Smooth muscle cell of the brain vasculature (primary cell): ENCODE measurements around the gene CABLES2.
A peak's percentile ranks its signal among the peaks of the same experiment; 100 is the strongest.
"Not testable (repeated sequence)": the region's sequence is repeated elsewhere in the genome, so short reads cannot be mapped to it uniquely, and the experiment has no call there.

Experiments
- DNase-seq: peaks from one replicate; pipeline ENCODE4 v3.0.0-alpha.2; 2012; ENCODE audit warnings: low read depth, low spot score

The CABLES2 gene

DNA sequence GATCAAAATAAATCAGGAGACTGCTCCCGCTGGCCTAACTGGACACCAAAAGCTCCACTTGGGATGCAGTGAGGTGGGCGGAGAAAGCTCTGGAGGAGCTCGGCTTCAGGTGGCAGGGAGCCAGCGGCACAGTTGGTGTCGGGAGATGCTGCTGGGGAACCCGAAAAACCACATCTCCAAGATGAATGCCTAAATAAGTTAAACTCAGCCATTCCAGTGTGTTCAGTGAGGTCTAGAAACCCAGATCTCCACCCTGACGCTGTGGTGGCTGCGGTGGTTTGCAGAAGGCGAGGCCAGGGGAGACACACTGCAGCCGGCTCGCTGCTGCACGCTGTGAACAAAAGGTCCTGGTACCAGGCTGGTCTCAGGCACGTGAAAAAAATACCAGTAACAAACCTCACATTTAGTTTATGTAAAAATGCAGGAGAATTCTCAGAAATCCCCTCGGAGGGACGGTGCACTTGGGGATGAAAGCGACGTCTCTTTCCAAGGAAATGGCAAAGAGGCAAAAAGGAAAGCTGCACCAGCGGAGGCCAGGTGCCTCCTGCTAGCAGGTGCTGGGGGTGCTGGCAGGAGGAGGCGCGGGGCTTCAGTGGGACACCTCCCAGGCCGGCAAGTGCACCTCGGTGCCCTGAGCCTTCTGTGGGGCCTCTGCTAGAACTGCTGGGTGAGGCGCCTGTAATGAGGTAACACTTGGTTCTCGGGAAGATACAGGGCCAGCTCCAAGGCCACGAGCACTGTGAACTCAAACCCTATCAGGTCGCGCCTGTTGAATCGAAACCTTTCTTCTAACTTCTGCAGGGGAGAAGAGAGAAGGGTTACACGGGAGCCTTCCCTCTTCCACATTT is 16.5 kb downstream of the CABLES2 start:
- no peak for DNase-seq

DNA sequence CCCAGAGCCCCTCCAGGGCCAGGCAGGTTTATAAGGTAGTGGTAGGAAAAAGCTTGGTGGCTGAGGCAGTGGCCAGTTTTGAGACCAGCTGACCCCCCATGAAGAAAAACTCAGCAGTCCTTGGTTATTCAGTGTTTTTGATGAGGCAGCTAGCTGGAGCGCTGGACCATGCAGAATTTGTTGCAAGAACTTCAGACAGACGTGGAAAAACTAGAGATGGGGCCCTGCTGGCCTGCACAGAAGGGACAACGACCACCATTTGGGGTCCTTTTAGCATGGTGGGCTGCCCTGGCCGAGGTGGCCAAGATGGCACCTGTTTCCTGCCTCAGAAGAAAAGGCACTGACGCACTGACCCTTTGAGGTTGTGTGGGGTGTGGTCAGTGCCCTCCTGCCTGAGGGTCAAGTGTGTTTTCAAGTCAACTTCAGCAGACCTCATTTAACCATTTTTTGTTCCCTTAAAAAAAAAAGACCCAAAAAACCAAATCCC is 17.4 kb downstream of the CABLES2 start:
- no peak for DNase-seq

DNA sequence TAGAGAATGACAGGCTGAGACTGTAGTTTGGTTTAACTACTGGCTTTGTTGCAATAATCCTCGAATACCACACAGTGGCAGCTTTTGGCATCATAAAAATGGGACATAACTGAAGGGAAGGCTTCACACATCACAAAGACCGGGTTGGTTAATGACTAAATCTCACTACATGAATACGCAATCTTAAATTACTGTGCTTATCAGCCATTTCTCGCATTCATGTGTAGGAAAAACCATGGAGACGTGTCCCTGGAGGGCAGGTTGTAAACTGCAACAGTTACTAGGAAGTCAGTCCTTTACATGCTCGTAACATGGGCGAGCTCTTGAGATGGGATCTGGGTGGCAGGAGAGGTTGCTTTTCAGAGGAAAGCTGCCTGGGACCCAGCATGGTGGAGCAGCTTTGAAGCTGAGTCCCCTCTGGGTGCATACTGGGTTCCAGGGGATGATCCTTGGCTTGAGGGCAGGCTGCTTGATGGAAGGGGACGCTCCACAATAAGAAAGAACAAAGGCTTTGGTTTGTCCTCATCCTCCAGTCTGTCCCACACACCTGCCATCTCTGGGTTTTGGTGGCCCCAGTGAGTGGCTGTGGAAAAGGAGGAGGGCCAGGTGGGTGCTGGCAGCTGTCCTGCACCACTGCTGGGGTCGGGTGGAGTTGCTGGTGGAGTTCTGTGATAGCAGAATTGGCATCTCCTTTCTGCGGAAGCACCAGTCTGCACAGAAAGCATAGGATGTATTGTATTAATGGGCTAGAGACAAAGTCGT is 18.1 kb downstream of the CABLES2 start:
- no peak for DNase-seq

DNA sequence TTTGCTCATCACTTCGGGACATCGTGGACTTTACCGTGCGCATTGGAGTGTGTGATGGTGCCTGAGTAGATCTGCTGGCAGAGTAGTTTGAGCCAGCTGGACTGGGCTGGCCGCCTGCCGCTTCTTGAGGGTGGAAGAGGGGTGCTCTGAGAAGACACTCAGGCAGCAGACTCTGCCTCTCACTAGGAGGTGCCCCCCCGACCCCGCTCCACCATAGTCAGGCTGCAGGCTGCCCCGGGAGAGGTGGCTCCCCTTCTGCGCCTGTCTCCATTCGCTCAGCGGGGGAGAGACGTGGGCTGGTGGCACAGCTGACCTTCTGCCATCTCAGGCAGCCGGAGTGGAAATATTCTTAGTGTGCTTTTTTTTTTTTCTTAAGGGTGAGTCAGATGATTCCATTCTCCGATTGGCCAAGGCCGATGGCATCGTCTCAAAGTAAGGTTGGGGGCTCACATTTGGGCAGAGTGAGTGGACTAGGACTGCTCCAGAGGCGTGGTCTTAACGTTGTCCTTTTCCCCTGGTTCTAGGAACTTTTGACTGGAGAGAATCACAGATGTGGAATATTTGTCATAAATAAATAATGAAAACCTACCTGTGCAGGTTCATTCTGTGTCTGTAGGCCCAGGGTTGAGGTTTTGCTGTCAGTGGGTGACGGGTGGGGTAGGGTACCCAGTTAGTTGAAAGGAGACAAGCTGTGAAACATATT is 19.0 kb downstream of the CABLES2 start:
- no peak for DNase-seq

DNA sequence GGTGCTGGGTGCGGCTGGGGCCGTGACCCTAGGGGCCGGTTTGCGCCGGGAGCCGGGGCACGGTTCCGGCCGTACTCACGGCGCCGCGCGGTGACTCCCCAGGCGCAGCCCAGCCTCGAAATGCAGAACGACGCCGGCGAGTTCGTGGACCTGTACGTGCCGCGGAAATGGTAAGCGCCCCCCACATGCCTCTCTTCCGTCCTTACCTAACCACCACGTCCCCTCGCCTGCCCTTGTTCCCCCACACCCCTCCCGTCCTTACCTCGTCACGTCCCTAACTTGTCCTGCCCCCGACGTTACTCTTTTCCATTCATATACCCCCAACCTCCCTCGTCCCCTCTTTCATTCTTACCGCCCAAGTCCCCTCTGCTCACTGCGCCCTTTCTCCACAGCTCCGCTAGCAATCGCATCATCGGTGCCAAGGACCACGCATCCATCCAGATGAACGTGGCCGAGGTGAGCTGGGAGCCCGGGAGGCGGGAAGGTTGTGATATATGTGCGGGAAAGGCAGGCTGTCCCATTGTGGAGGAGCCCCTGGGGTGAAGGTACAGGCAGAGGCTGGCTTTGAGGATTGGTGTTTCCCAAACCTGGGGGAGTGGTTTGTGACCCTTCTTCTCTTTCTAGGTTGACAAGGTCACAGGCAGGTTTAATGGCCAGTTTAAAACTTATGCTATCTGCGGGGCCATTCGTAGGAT is 19.7 kb downstream of the CABLES2 start:
- no peak for DNase-seq

DNA sequence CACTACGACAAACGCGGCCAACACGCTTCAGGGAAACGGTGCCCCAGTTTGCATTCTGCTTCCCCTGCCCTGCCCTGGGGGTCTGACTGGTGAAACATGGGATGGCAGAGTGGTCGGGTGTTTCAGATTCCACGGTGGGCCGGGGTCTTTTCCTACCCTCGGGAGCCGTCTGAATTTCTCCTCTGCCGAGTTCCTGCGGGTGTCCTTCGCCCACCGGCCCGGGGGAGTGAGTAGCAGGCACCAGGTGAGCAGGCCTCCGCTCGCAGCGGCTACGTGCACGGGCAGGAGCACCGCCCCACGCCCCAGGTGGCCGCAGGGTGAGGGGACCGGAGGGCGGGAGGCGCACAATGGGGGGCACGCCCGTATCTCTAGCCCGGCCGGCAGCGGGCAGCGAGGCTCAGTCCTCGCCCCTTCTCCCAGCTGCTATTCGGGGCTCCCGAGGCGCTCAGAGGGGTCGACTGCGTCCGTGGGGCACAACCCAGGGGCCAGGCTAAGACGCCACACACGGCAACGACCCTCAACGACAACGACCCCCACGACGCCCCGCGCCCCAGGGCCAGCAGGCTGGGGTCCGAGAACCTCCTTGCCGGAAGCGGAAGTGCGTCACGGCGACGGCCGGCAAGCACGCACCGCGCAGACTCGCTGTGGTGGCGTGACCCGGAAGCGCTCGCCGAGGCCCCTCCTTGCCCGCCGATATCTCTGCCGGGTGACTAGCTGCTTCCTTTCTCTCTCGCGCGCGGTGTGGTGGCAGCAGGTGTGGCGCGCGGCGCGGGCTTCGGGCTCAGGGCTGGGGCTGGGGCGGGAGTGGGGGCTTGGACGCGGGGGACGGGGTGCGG is 20.5 kb downstream of the CABLES2 start, which contains the start of gene RPS21:
TSS of gene RPS21 (plus strand) at position 721 of the 836 bp plus-strand sequence. CDS start 236 bp downstream, outside the sequence.
- peak; percentile 69 for DNase-seq

DNA sequence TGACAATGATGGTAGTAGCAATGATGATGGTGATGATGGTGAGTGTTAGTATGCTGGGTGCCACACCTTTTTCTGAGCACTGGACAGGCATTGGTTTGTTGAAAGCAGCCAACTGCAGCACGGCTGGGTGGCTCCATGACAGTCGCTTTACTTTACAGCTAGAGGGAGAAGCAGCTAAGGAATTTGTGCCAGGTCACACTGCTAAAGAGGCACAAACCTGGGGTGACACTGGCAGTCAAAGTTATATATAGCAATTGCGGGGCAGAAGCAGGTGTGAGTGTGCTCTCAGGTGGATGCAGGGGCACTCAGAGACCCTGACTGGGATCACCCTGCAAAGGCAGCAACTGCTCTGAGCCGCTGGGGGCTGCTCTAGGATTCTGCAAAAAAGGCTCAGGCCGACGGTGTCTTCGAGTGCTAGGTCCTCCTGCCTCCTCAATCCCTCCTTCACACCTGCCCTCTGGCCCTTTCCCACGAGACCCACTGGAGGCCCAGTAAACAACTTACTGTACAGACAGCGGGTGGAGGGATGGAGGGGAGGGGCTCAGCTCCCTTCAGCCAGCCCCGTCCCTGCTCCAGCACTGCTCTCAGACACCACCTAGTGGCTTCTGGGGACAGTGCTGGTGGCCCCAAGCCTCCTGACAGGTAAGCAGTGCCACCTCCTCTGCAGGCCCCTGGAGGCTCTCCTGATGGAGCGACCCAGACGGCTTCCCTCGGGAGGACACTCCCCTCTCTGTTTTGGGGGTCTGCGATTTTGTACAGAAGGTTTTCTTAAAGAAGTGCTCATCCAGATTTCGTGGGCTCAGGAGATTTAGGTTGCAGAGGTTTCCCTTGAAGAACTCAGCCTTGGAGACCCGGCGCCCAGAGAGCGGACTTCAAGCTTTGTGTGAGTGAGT is 24.5 kb downstream of the CABLES2 start:
- no peak for DNase-seq

DNA sequence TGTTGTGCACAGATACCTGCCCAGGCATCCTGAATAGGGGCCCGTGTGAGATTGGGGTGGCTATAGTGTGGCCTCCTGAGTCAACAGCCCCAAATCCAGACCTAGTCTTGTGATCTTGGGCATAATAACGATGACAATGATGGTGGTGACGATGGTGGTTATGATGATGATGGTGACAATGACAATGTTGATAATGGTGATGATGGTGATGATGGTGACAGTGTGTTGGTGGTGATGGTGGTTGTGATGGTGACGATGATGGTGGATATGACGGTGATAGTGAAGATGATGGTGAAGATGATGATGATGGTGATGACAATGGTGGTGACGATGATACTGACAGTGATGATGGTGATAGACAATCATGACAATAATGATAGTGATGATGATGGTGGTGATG is 25.2 kb downstream of the CABLES2 start:
- no peak for DNase-seq

DNA sequence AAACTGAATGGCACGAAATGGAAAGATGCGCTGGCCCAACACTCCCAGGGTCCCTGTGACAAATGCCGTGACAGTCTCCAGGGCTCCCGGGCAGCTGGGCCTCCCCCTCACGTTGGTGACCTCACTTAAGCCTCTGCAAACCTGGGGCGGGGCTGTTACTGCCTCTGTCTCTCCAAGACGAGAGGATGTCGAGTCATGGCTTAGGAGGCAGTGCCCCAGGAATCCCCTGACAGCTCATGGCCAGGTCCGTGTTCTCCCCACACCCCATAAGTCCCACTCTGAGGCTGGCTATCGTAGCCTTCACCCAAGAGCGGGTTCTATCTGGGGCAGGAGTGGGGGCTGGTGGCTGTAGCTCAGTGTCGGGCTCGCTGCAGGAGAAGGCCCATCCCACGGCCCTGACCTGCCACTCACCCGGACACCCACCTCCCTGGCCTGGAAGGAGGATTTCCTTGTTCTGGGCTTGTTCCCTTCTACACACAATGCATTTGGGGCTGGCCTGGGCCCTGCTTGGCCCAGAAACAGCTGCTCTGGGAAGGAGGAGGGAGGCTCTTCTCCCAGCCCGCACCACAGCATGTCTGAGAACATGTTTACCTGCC is 25.8 kb downstream of the CABLES2 start:
- no peak for DNase-seq

DNA sequence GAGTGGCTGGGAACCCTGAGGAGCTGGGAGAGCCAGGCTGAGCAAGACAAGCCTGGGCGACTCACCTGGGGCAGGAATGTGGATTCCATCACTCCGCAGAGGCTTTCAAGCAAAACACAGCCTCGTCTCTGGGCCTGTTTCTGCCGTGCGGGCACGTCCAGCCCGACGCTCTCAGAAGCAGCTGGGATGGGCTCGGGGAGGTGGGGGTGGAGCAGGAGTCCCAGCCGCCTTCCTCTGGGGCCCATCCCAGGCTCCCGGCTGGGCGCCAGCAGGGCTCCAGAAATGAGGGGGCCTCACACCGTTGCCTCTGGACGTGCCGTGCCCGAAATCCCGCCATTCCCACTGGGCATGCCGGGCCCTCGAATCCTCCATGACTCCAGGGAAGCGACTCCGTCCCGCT is 28.9 kb downstream of the CABLES2 start:
- no peak for DNase-seq

DNA sequence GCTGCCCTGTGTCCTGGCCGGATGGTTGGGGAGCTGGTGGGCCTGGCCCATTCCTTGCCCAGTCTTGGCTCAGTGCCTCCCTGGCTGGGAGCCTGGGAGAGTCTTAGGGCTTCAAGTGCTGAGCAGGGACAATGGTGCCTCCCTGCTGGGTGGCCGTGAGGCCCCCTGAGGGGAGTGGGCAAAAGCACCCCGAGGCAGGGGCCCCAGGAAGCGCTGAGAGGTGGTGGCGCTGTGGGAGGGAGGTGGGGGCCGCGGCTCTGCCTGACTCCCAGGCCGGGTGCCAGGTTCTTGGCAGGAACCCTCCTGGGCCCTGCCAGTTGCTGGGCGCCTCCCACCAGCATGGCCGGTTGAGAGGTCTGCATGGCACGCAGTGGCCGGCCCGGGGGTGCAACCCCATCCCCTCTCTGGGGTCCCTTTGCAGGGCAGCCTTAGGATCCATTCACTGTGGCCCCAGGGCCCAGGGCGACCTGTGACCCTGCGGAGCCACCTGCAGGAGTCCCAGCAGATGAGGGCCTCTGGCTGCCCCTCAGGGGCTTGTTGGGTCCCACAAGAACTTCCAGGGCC is 29.4 kb downstream of the CABLES2 start:
- DNase-seq, result no peak

DNA sequence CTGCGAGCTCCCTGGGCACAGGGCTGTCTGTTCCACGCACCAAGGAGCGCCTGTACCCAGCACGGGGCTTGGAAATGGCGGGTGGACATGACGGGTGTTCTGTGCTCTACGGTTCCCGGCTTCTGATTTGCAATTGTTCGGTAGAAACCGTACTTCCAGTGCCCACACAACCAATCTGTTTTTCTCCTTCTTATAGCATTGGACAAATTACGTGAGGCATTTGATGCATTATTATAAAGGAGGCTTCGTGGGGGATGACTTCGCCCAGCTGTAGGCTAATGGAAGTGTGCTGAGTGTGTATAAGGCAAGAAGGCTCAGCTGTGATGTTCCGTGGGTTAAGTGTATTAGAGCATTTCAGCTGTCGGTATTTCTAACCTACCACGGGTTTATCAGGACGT is 30.0 kb downstream of the CABLES2 start:
- no peak for DNase-seq

DNA sequence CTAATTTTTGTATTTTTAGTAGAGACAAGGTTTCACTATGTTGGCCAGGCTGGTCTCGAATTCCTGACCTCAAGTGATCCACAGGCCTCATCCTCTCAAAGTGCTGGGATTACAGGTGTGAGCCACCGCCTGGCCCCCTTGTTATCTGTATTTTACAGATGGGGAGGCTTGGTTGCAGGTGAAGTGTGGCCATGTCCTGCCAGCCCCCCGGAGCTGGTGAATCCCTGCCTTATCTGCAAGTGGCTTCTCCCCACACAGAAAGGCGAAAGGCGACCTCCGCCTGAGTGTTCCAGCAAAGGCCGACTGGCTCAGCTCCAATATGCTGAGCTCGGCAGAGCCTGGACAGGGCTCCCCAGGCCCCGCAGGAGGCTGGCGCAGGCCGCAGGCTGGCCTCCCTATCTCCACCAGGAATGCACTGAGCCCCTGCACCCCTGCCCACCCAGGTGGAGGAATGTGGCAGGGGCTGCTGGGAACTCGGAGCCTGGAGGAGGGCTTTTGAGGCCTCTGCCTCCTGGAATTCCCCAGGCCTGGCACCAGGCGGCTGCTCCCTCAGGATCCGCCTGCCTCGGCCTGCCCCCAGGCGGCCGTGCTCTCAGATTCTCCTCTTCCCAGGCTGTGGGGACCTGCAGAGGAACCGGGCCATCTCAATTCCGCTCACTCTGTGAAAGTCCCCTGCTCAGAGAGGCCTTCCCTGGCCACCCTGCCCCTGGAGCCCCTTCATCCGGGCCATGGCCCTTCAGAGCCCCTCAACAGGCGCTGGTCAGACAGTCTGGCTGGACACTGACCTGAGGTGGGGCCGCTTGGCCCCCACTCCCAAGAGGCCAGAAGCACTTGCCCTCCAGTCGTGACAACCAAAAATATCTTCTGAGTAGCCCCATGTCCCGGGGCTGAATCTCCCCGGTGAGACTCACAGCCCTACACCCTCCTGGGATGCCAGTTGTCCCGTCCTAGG is 30.7 kb downstream of the CABLES2 start:
- DNase-seq, result no peak

DNA sequence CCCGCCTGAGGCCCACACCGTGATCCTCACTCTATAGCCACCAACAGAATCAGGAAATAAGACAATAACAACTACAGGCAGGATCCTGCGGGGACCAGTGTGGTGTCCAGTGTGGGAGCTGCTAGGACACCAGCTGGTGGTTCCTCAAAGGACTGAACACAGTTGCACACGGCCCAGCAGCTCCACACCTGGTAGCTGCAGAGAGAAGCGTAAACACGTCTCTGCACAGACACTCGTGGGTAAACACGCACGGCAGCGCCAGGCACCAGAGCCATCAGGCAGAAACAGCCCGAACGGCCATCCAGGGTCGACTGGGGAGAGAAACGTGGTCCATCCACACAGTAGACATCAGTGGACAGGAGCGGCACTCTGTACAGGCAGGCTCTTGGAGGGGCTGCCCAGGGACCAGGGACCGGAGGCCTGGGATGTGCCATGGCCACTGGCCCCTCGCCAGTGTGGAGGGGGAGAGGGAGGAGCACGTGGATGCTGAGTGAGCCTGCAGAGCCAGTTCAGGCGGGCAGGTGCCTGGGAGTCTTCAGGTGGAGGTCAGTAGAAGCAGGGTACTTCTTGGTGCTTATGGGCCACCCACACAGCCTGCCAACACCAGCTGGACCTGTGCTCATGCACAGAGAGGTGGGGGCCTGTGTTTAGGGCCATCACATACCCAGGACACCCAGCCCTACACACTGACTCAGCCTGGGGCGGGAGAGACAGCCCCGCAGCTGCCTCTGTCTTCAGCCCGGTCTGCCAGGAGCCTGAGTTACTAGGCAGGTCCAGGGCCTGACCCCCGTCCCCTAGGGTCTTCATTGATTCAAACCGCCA is 32.5 kb downstream of the CABLES2 start:
- no peak for DNase-seq

DNA sequence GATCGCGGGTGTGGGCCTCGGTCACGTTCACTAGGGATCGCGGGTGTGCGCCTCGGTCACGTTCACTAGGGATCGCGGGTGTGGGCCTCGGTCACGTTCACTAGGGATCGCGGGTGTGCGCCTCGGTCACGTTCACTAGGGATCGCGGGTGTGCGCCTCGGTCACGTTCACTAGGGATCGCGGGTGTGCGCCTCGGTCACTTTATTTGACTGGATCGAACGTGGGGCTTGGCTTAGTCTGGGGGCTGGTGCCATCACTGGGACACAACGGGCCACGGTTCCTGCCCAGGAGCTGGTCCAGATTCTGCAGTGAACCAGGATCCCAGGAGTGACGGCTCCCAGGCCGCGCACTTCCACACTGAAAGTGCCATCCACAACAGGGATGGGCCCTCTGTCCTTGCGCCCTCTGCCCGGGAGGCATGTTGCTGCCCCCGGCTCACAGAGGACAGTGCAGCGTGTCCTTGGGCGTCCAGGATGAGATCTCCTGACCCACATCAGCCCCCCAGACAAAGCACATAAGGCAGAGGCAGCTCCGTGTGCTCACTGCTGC is 33.4 kb downstream of the CABLES2 start:
- DNase-seq, result not testable (repeated sequence)
